Measurements from ENCODE around the gene LLGL2.

The LLGL2 gene

DNA sequence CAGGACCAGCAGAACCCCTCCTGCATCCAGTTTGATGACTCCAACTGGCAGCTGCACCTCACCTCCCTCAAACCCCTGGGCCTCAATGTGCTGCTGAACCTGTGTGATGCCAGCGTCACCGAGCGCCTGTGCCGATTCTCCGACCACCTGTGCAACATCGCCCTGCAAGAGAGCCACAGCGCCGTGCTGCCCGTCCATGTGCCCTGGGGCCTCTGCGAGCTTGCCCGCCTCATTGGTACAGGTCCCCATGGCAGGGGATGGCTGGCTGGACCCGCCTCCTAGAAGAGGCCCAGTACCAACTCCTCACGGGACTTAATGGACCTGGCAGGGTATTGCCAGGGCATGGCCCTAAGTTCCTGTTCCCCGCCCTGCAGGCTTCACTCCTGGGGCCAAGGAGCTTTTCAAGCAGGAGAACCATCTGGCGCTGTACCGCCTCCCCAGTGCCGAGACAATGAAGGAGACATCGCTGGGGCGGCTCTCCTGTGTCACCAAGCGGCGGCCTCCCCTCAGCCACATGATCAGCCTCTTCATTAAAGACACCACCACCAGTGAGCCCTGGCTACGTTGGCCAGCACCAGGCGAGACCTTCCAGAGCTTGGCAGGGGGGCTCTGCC, 32.8 kb upstream of the LLGL2 start:
- no peak for DNase-seq

DNA sequence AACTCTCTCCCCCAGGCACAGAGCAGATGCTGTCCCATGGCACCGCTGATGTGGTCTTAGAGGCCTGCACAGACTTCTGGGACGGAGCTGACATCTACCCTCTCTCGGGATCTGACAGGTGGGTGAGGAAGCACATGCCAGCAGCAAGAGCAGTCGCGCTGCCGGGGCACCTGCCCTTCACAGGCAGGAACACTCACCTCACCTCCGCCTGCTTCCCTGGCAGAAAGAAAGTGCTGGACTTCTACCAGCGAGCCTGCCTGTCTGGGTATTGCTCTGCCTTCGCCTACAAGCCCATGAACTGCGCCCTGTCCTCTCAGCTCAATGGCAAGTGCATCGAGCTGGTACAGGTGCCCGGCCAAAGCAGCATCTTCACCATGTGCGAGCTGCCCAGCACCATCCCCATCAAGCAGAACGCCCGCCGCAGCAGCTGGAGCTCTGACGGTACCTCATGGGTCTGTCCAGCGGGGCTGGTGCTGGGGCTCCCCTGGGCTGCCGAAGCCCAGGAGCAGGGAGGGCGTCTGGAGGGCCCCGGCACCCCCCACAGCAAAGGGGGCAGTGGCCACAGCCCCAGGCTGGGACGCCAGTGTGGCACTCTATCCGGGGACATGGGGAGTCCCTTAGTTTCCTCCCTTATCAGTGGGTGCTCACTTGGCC, 31.9 kb upstream of the LLGL2 start:
- no peak for DNase-seq

DNA sequence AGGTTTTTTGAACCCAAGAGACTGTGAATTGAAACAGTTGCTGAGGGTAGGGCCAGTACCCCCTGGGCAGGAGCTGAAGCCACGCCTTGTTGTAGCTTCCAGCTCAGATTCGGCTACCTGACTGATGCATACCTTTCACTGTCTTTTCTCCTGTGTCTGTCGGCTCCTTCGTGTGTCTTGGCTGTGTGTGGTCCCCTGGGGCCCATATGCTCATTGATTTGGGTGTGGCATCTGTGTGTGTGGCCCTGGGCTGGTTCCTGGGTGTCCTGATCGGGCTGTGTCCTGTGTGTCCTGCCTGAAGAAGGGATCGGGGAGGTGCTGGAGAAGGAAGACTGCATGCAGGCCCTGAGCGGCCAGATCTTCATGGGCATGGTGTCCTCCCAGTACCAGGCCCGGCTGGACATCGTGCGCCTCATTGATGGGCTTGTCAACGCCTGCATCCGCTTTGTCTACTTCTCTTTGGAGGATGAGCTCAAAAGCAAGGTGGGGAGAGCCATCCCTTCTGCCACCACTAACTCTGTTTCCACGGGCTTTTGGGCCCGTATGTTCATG, 31.1 kb upstream of the LLGL2 start:
- DNase-seq, result no peak

DNA sequence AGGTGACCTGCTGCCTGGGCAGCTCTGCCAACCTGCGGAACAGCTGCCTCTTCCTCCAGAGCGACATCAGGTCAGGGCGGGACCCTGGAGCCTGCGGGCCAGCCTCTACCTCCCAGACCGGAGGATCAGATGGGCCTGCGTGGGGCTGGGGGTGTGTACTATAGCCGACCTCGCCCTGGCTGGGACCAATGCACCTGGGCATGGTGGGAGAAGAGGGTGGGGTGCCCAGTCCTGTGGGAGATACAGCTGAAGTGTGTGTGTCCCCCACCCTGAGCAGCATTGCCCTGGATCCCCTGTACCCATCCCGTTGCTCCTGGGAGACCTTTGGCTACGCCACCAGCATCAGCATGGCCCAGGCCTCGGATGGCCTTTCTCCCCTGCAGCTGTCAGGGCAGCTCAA, 29.5 kb upstream of the LLGL2 start:
- DNase-seq, result no peak

- DNase-seq, result no peak
Measured at GRCh38 chr17:75498039-75498725, 27.3 kb upstream of the LLGL2 start.

DNA sequence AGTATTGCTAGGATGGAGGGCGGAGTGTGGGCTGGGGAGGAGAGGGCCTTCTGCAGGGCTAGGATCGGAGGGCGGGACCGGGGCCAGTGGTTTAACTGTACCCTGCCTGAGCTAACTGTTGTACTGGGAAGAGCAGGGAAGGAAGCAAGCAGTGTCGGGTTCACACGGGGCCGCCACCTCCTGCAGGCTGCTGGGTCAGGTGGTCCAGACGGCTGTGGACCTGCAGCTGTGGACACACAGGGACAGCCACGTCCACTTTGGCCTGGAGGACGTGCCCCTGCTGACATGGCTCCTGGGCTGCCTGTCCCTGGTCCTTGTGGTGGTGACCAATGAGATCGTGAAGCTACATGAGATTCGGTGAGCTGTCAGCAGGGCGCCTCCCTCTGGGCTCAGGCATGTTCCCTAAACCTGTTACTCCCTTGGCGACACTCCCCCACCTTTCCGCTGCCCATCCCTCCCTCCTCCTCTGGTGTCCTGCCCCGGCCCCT, 26.7 kb upstream of the LLGL2 start:
- DNase-seq, result no peak

DNA sequence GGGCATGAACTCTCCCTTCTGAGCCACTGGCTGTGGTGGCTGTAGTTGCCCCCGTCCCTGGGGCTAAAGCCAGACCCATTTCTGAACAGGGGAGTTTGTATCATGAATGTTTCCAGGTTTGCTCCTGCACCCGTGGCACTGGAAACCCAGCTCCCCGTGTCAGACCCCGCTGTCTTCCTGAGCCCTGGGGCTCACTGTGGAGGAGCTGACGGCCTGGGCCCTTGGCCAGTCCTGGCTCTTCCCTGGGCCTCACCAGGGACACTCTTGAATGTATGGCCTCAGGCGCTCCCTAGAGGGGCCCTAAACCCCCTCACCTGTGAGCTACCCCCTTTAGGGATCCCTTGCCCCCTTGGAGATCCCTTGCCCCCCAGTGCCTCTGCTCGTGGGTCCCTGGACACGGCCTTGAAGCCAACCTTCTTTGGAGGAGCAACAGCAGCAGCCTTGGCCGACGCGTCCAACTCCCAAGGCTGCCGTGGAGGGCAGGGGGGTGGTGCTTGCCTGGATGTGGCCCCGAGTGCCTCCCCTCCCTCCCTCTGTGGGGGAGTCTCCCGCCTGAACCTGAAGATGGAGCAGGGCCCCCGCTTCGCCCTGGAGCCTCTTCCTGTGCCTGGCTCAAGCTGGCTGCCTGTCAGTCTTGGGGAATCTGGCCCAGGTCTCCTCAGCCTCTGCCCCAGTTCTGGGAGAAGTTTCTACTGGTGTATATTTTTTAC, 26.0 kb upstream of the LLGL2 start:
- DNase-seq, result no peak

DNA sequence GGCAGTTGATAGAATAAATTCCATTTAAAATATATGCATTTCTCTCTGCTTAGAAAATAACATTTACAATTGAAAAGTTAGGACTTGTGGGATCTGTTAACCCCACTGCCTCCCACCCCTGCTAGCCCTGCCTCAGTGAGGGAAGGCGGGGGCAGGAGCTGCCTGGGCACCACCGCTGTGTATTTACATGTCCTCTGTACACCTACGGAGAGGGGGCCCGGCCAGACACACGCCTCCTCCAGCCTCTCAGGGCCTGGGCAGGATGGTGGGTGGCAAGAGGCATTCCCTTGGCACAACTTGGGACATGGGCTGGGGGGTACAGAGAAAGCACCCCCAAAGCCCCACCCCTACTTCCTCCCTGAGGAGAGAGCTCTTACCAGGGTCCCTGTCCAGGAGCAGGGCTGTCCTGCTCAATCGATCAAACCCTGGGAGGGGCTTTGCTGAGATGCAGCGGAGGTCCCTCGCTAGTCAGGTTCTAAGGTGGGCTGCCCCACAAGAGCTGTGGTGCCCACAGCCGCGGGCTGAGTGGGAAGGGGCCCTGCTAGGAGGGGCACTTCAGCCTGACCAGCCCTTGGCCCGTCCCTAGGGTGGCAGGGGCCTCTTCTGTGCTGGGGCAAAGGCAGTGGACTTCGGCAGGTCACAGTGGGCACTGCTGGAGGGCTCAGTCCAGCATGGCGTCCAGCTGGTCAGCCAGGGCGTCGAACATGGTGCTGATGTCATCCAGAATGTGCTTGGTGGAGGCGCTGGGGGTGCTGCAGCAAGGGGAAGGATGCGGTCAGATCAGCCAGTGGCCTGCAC, 24.9 kb upstream of the LLGL2 start:
- no peak for DNase-seq

GRCh38 chr17:75501378-75502071, 24.0 kb upstream of the LLGL2 start:
- DNase-seq, result no peak

GRCh38 chr17:75502072-75502720, 23.3 kb upstream of the LLGL2 start:
- no peak for DNase-seq

DNA sequence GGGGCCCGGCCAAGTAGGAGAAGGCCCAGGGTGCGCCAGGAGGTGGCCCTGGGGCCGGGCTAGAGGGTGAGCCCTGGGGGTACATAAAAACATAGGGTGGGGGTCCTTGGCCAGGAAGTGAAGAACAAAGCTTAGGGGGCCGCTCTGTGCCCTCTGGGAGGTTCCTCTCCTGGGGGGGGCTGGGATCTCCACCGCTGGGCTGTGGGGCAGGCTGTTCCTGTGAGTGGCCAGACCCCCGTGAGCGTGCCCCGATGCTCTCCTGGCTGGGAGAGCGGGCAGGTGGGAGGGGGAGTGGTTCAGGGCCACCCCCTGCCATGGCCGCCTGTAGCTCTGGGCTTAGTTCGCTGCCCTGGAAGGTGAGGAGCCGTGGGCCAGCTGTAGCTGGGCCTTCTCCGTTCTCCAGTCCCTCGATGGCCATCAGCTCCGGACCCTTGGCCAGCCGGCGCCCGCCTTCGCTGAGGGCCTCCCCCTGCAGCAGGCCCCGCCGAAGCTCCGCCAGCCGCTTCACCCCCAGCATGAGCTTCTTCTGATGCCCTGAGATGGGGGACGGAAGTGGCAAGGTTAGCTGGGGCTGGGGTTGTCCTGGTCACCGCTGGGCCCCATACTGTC, 22.7 kb upstream of the LLGL2 start:
- DNase-seq, result no peak

GRCh38 chr17:75503337-75503950, 22.1 kb upstream of the LLGL2 start:
- no peak for DNase-seq

- no peak for DNase-seq
Measured at GRCh38 chr17:75503976-75504346, 21.5 kb upstream of the LLGL2 start.

DNA sequence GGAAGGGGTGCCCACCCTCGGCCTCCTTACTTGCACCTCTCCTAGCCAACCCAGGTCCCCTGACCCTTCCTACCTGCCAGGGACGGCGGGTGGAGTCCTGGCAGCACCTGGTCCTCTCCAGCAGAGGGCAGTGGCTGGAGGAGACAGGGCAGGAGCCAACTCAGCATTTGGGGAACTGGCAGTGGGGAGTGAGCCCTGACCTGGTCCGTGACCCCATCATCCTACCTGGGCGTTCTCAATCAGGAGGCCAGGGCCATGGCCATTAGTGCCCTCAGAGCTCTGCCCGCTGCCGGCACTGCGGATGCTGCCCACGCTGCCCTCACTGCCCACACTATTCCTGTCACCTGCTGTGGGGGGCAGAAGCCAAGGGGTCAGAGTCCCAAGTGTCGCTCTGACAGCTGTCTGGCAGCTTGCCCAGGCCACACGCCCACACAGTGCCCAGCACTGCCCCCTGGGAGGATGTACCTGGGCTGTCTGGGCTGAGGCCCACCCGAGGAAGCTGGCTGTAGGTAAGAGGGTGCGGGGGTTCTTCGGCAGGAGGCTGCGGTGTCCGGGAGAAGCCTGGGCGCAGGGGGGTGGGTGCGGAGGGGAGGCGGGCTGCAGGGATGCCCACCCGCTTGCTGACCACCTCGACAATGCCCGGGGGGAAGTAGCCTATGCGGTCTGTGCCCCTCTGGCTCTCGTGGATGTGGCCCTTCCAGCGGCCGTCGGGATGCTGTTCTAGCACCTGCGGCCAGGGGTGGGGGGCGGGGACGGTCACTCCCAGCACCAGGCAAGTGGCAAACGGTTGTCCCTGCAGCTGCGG, 20.9 kb upstream of the LLGL2 start:
- no peak for DNase-seq

- no peak for DNase-seq
Measured at GRCh38 chr17:75505152-75505409, 20.4 kb upstream of the LLGL2 start.

DNA sequence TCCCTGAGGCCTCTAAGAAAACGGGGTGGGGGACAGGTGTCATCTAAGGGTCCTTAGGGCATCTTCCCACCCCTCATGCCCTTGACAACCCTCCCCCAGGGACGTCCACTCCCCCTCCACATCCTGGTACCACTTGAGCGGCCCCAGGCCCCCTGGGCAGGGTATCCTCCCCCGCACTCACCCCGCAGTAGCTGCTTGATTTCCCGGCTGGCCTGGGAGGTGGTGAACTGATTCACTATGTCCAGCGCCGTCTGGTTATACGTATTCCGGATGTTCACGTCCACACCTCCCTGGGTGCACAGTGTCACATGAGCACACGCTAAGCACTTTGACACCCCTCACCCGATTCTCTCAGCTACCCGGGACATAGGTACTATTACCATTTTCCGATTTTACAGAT, 19.9 kb upstream of the LLGL2 start:
- no peak for DNase-seq

- DNase-seq, result no peak
Measured at GRCh38 chr17:75506134-75506533, 19.4 kb upstream of the LLGL2 start.

GRCh38 chr17:75506888-75507287, 18.6 kb upstream of the LLGL2 start:
- DNase-seq, result no peak

DNA sequence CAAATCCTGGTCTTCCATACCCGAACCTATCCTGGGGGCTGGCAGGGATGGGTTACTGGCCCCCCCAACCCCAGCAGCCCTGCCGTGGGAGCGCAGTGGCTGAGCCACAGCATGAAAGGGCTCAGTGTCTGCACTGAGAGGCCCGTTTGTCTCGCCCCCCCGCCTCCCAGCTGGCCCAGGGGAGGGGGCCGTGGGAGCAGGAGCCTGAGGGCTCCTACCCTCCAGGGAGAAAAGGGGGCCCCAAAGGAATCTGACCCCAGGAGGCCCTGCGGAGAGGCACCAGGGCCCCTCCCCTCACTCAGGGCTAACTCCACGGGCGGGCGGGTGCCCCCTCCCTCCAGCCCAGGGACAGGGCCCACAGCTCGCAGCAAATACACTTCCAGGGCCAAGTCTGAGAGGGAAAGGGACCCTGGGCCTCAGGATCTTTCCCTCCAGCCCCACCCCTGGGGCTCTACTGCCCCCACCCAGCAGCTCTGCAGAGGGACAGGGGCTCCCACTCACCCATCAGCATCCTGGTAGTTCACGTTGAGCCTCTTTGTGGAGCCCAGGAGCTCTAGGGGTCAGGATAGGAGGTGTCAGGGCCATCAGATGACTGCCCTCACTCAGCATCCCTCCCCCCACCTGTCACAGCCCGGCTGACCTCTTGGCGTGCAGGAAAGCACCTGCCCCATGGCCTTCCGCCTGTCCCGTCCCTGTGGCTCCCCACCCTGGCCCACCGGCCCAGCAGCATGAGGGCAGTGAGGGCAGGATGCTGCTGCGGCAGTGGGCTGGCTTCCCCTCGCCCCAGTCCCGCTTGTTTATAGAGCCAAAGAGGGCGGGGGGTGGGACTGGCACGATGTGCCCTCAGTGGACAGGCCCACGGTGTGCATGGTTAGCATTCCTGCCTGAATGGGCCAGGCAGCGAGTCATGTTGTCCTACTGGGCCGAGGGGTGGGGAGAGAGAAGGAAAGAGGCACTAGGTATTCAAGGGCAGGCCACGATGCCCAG, 17.5 kb upstream of the LLGL2 start:
- no peak for DNase-seq
